22Rv1 (cell line): ENCODE measurements around the gene INHA.

Experiments
- H3K27ac ChIP-seq: fragments of 450-650 bp; 2 replicates; pipeline ENCODE4 v1.5.1; 2017
- ZFX ChIP-seq: fragments of 450-650 bp; IDR thresholded peaks from 2 replicates; pipeline ENCODE4 v1.6.1; 2017; ENCODE audit warnings: antibody characterized with exemption, borderline replicate concordance
- TF ChIP-seq, protein P1 (sequence below): fragments of 450-650 bp; IDR thresholded peaks from 2 replicates; pipeline ENCODE4 v1.5.1; 2017; ENCODE audit warnings: mild to moderate bottlenecking

The INHA gene

DNA sequence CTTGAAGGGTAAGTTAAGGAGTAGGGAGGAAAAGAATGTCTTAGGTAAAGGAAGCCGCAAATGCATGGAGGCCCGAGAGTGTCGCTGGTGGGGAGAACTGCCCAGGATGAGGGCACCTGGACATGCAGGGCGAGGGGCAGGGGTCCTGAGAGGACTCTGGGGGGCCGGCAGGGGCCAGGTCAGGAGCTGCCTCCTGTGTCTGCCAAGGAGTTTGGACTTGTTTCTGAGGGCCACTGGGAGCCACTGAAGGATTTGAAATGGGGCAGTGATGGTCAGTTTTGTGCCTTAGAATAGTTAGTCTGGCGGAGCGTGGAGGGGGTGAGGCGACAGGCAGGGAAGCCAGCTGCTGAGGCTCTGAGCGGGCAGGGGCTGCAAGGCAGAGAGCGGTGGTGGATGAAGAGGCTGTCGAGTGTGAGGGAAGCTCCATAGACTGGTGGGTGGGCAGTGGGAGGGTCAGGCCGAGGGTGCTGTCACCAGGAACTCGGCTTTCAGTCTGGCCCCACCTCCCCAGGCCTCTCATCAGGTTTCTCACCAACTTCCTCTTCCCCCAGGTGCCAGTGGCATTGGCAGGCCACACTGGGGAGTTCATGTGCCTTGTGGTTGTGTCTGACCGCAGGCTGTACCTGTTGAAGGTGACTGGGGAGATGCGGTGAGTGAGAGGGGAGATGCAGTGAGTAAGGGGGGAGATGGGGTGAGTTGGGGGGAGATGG is 40.6 kb downstream of the INHA start:
- H3K27ac ChIP-seq = no peak overlapping the region
- TF ChIP-seq, protein P1, sequence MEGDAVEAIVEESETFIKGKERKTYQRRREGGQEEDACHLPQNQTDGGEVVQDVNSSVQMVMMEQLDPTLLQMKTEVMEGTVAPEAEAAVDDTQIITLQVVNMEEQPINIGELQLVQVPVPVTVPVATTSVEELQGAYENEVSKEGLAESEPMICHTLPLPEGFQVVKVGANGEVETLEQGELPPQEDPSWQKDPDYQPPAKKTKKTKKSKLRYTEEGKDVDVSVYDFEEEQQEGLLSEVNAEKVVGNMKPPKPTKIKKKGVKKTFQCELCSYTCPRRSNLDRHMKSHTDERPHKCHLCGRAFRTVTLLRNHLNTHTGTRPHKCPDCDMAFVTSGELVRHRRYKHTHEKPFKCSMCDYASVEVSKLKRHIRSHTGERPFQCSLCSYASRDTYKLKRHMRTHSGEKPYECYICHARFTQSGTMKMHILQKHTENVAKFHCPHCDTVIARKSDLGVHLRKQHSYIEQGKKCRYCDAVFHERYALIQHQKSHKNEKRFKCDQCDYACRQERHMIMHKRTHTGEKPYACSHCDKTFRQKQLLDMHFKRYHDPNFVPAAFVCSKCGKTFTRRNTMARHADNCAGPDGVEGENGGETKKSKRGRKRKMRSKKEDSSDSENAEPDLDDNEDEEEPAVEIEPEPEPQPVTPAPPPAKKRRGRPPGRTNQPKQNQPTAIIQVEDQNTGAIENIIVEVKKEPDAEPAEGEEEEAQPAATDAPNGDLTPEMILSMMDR = no peak
- no peak for TF ChIP-seq ZFX

GRCh38 chr2:219613461-219614070 is 41.5 kb downstream of the INHA start:
- TF ChIP-seq, protein P1 = no peak
- TF ChIP-seq ZFX = no peak
- no peak overlapping the region for H3K27ac ChIP-seq

DNA sequence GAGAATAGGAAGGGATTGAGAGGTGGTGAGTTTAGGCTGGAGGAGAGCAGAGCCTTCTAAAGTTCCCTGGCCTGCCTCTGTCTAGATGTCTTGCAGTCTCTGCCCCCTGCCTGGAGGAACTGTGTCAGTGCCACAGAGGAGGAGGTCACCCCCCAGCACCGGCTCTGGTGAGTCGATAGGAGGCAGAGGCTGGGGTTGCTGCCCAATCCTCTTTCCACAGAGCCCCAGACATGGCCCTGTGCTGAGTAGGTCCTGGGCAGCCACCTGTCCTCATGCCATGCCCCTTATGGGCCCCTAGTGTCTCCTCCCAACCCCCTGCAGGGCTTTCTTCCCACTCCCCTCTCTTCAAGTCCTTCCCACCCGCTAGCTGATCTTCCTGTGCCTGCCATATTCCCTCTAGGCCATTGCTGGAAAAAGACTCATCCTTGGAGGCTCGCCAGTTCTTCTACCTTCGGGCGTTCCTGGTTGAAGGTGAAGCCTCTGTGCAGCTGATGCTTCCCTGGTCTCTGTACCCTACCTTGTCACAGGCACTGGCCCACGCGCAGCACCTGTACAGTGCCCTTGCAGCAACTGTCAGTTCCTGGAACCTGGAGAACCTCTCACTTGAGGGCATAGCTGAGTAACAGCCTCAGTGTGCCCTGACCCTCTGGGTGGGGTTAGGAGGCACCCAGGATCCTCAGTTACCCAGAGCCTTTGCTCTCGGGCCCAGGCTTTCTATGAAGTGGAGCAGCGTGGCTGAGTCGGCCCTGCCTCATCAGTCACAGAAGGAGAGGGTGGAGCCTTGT is 42.2 kb downstream of the INHA start:
- H3K27ac ChIP-seq = no peak overlapping the region
- no peak for TF ChIP-seq ZFX
- TF ChIP-seq, protein P1 = no peak

- no peak overlapping the region for H3K27ac ChIP-seq
- TF ChIP-seq, protein P1 = no peak
- TF ChIP-seq ZFX = no peak
Observed at GRCh38 chr2:219615036-219615435, 42.9 kb downstream of the INHA start.

DNA sequence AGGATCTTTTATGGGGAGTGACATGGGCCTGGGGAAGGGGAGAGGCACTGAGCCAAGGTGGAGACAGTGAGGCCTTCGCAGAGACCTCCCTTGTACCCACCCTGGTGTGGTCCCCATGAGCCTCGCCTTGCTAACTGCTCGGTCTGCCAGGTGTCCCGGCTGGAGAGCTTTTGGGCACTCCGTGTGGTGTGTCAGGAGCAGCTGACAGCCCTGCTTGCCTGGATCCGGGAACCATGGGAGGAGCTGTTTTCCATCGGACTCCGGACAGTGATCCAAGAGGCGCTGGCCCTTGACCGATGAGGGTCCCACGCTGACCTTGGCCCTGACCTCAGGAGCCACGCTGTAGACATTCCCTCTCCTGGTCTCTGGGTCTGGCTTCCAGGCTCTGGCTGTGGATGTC is 43.8 kb downstream of the INHA start:
- TF ChIP-seq, protein P1 = no peak
- no peak for TF ChIP-seq ZFX

GRCh38 chr2:219616550-219616949 is 44.4 kb downstream of the INHA start:
- H3K27ac ChIP-seq = no peak overlapping the region
- no peak for TF ChIP-seq ZFX
- TF ChIP-seq, protein P1 = no peak

More for the DNA sequence above, 43.8 kb downstream of the INHA start:
- no peak overlapping the region for H3K27ac ChIP-seq

GRCh38 chr2:219618733-219619122 is 46.6 kb downstream of the INHA start:
- H3K27ac ChIP-seq = no peak overlapping the region
- TF ChIP-seq ZFX = no peak
- TF ChIP-seq, protein P1 = no peak
